HG03342 (cell line): Measurements from ENCODE around the gene KRTAP5-10.
"Not testable (repeated sequence)": the region's sequence is repeated elsewhere in the genome, so short reads cannot be mapped to it uniquely, and the experiment has no call there.

Experiments used
- ATAC-seq: cut with Tn5 transposase; IDR thresholded peaks from one replicate; pipeline ENCODE4 v1.9.1; 2021; ENCODE audit warnings: mild to moderate bottlenecking, moderate library complexity; ENCODE audit not compliant: unreplicated experiment

The KRTAP5-10 gene

GRCh38 chr11:71565263-71565662, at the start of gene KRTAP5-10:
TSS of gene KRTAP5-10 (plus strand) at chr11:71565563. CDS start at chr11:71565588, 25 bp downstream.
- no peak for ATAC-seq

- ATAC-seq = no peak
These were observed 46.6 kb upstream of the KRTAP5-10 start for GRCh38 chr11:71518506-71519471.

GRCh38 chr11:71519546-71519945, 45.8 kb upstream of the KRTAP5-10 start:
- no peak for ATAC-seq

- no peak for ATAC-seq
These were observed 40.0 kb upstream of the KRTAP5-10 start for GRCh38 chr11:71525188-71525937.

- ATAC-seq = no peak
These were observed 39.3 kb upstream of the KRTAP5-10 start for GRCh38 chr11:71525938-71526495.

- not testable (repeated sequence) for ATAC-seq
These were observed 38.4 kb upstream of the KRTAP5-10 start, which contains the start of gene KRTAP5-7 for GRCh38 chr11:71526796-71527575. TSS of gene KRTAP5-7 (plus strand) at chr11:71527267. CDS start at chr11:71527301, 34 bp downstream.

- no peak for ATAC-seq
These were observed 37.7 kb upstream of the KRTAP5-10 start for GRCh38 chr11:71527576-71528210.

- ATAC-seq = no peak
These were observed 34.8 kb upstream of the KRTAP5-10 start for GRCh38 chr11:71530602-71531001.

- ATAC-seq = no peak
These were observed 33.2 kb upstream of the KRTAP5-10 start for GRCh38 chr11:71532036-71532610.

- ATAC-seq = not testable (repeated sequence)
These were observed 30.4 kb upstream of the KRTAP5-10 start for GRCh38 chr11:71534711-71535608.

- no peak for ATAC-seq
These were observed 29.5 kb upstream of the KRTAP5-10 start for GRCh38 chr11:71535825-71536224.

GRCh38 chr11:71537537-71537936, 27.8 kb upstream of the KRTAP5-10 start:
- no peak for ATAC-seq

- ATAC-seq = not testable (repeated sequence)
These were observed 27.2 kb upstream of the KRTAP5-10 start, which contains the start of gene KRTAP5-8 for GRCh38 chr11:71537977-71538665. TSS of gene KRTAP5-8 (plus strand) at chr11:71538025. CDS start at chr11:71538056, 31 bp downstream.

- no peak for ATAC-seq
These were observed 26.7 kb upstream of the KRTAP5-10 start for GRCh38 chr11:71538666-71538990.

GRCh38 chr11:71539017-71539416, 26.3 kb upstream of the KRTAP5-10 start:
- no peak for ATAC-seq

- not testable (repeated sequence) for ATAC-seq
These were observed 25.4 kb upstream of the KRTAP5-10 start for GRCh38 chr11:71539971-71540370.

GRCh38 chr11:71540521-71541304, 24.6 kb upstream of the KRTAP5-10 start:
- ATAC-seq = peak; percentile 44
